Osteocyte (in vitro differentiated cells): ENCODE data around the gene FNBP1L. TPM values are rescaled to one million over a fixed set of nuclear protein-coding genes. Genes with fewer than 3 reads are reported as not detected.

Source experiments
- DNase-seq: peaks from one replicate; pipeline ENCODE4 v3.0.0; 2021; ENCODE audit warnings: mixed read lengths; ENCODE audit not compliant: unreplicated experiment; ENCODE audit errors: extremely low spot score
- H3K27ac Mint-ChIP-seq: one replicate; pipeline ENCODE4 v1.8.0; 2021; ENCODE audit warnings: mild to moderate bottlenecking, mixed read lengths; ENCODE audit not compliant: unreplicated experiment
- H3K27me3 Mint-ChIP-seq: one replicate; pipeline ENCODE4 v1.8.0; 2021; ENCODE audit warnings: mixed read lengths; ENCODE audit not compliant: unreplicated experiment
- H3K36me3 Mint-ChIP-seq: one replicate; pipeline ENCODE4 v1.8.0; 2021; ENCODE audit warnings: mixed read lengths; ENCODE audit not compliant: unreplicated experiment
- H3K4me1 Mint-ChIP-seq: one replicate; pipeline ENCODE4 v1.8.0; 2021; ENCODE audit warnings: mixed read lengths; ENCODE audit not compliant: unreplicated experiment
- H3K4me3 Mint-ChIP-seq: one replicate; pipeline ENCODE4 v1.8.0; 2021; ENCODE audit warnings: mild to moderate bottlenecking, moderate library complexity, mixed read lengths; ENCODE audit not compliant: unreplicated experiment
- H3K9me3 Mint-ChIP-seq: one replicate; pipeline ENCODE4 v1.8.0; 2021; ENCODE audit warnings: mixed read lengths; ENCODE audit not compliant: unreplicated experiment
- total RNA-seq: library from RNA; stranded (reverse); gene quantifications from 2 replicates; pipeline ENCODE4 v1.2.1, GENCODE V29; 2021
- TF ChIP-seq, protein P1 (sequence below): fragments of 200-600 bp; sonication (generic); IDR thresholded peaks from 2 replicates; pipeline ENCODE4 v1.5.0; 2021; ENCODE audit warnings: antibody characterized with exemption, mild to moderate bottlenecking, moderate library complexity

Gene FNBP1L
- total RNA-seq, 1 donor from 2014 or later: 63.3 TPM

DNA sequence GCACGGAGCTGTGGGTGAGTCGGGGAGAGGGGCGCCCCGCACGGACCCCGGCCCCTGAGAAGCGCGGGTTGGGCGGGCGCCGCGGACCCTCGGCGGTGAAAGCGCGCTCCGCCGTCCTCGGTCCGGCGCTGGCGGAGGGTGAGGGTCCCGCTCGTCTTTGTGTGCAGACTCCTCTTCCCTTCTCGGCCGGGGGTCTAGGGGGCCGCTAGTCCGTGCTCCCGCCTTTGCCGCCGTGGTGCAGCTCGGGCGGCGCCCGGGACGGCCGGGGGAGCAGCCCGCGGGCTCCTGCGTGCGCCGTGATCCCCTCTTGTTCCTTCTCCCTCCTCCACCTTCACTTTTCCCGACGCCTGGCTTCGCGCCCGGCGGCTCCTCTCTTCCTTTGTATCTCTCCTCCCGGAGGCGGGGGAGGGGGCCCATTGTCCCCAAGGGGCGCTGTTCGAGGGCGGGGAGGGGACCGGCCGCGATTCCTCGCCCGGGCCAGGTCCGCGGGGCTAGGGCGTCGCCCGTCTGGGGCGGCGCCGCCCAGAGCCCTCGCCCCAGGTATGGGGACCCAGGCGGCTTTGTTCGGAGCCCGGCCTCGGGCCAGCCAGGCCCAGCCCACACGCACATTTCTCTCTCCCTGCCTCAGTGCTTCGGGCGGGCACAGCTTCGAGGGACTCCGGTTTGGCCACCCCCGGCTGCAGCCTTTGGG lies 519 bp downstream of the FNBP1L start:
- H3K4me3 Mint-ChIP-seq: peak overlapping the region; percentile 96
- H3K27me3 Mint-ChIP-seq: no peaks in the 10 kb centered on the region
- H3K4me1 Mint-ChIP-seq: peaks cover 41% of the 10 kb centered on the region
- no peaks in the 10 kb centered on the region for H3K9me3 Mint-ChIP-seq
- no peak for DNase-seq
- TF ChIP-seq, protein P1, sequence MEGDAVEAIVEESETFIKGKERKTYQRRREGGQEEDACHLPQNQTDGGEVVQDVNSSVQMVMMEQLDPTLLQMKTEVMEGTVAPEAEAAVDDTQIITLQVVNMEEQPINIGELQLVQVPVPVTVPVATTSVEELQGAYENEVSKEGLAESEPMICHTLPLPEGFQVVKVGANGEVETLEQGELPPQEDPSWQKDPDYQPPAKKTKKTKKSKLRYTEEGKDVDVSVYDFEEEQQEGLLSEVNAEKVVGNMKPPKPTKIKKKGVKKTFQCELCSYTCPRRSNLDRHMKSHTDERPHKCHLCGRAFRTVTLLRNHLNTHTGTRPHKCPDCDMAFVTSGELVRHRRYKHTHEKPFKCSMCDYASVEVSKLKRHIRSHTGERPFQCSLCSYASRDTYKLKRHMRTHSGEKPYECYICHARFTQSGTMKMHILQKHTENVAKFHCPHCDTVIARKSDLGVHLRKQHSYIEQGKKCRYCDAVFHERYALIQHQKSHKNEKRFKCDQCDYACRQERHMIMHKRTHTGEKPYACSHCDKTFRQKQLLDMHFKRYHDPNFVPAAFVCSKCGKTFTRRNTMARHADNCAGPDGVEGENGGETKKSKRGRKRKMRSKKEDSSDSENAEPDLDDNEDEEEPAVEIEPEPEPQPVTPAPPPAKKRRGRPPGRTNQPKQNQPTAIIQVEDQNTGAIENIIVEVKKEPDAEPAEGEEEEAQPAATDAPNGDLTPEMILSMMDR: no peak
- no peaks in the 10 kb centered on the region for H3K36me3 Mint-ChIP-seq
- H3K27ac Mint-ChIP-seq: peak overlapping the region; percentile 85

DNA sequence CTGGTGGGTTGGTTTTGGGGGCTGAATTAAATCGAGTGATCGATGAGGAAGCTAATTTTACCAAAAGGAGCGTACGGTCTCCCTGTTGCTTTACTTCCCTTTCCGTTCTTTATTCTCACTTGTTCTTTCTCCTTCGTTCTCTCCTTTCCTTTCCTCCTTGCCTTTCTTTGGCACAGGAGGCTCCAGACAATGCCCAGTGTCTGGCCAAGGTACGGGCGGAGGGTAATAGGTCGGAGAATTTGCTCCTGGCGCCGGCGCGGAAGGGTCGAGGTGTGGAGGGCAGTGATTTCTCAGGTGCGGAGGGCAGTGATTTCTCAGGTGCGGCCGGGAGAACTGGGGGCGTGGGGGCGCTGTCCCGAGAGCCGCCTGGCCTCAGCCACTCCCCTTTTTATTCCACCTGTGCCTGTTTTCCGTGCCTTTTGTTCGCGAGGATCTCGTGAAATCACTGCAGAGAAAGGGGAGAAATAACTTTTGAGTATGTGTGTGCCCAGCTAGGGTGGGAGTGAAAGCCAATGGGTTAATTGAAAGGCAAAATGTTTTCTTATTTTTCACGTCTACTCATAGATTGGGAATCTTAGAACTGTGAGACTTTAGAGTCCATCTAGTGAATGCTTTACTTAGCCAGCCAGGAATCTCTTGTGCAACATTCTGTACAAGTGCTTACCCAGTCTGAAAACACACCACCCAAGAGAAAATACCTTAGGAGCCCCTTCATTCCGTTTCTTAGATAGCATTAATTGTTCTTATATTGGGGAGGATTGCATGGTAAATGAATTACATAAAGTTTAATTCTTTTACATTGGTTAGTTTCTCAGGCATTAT lies 1.3 kb downstream of the FNBP1L start:
- Mint-ChIP-seq H3K27ac (peak overlapping the region; percentile 84), H3K9me3 (no peaks in the 10 kb centered on the region), H3K27me3 (no peaks in the 10 kb centered on the region), H3K4me1 (peaks cover 48% of the 10 kb centered on the region), H3K4me3 (peak overlapping the region; percentile 96), H3K36me3 (no peaks in the 10 kb centered on the region)
- TF ChIP-seq, protein P1: peak; percentile 18
- DNase-seq: no peak

- H3K9me3 Mint-ChIP-seq: no peaks in the 10 kb centered on the region
- peaks cover 48% of the 10 kb centered on the region for H3K4me1 Mint-ChIP-seq
- no peaks in the 10 kb centered on the region for H3K27me3 Mint-ChIP-seq
- no peak overlapping the region for H3K27ac Mint-ChIP-seq
- no peak for DNase-seq
- H3K4me3 Mint-ChIP-seq: peak overlapping the region; percentile 18
- no peaks in the 10 kb centered on the region for H3K36me3 Mint-ChIP-seq
- TF ChIP-seq, protein P1: no peak
These were observed 2.4 kb downstream of the FNBP1L start for GRCh38 chr1:93450321-93450720.

DNA sequence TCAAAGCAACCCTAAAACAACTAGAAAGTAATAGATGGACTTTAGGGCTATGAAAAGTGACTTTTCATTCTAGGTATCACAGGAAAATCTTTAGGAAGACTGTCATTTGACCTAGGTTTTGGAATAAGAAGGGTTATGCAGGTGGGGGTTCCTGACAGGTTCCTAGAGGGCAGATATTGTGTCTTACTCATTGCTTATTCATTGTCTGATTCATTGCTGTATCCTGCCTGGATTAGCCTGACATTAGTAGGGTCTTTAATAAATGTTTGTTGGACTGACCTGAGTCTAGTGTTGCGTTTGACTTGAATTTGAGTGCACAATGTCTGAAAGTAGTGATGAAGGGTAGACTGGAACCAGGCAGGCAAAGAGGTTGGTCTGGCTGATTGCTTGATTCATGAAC lies 6.0 kb downstream of the FNBP1L start:
- TF ChIP-seq, protein P1: no peak
- H3K4me1 Mint-ChIP-seq: peaks cover 51% of the 10 kb centered on the region
- DNase-seq: no peak
- no peaks in the 10 kb centered on the region for H3K27me3 Mint-ChIP-seq
- H3K9me3 Mint-ChIP-seq: peaks cover 5% of the 10 kb centered on the region
- no peak overlapping the region for H3K27ac Mint-ChIP-seq
- peaks cover 13% of the 10 kb centered on the region for H3K36me3 Mint-ChIP-seq
- no peak overlapping the region for H3K4me3 Mint-ChIP-seq

- H3K4me1 Mint-ChIP-seq: peaks cover 34% of the 10 kb centered on the region
- H3K27ac Mint-ChIP-seq: no peak overlapping the region
- TF ChIP-seq, protein P1: no peak
- H3K27me3 Mint-ChIP-seq: no peaks in the 10 kb centered on the region
- H3K36me3 Mint-ChIP-seq: peaks cover 19% of the 10 kb centered on the region
- no peak for DNase-seq
- H3K9me3 Mint-ChIP-seq: peaks cover 5% of the 10 kb centered on the region
- no peak overlapping the region for H3K4me3 Mint-ChIP-seq
These were observed 11.2 kb downstream of the FNBP1L start for GRCh38 chr1:93459126-93459525.
